Lower leg skin (tissue), 3 donors: ENCODE data around the gene GNAI3.

Source experiments
- CTCF ChIP-seq, 3 donors: fragments of 450-650 bp; IDR thresholded peaks; one replicate each; pipeline ENCODE4 v1.5.1; 2016; ENCODE audit warnings: antibody characterized with exemption in 3 of 3, mild to moderate bottlenecking in 3 of 3, moderate library complexity in 2 of 3
- POLR2A ChIP-seq, 2 donors: fragments of 450-650 bp; IDR thresholded peaks; one replicate each; pipeline ENCODE4 v1.6.1; 2016 to 2017; ENCODE audit warnings: antibody characterized with exemption in 2 of 2, mild to moderate bottlenecking in 1 of 2, moderate library complexity in 1 of 2

DNA sequence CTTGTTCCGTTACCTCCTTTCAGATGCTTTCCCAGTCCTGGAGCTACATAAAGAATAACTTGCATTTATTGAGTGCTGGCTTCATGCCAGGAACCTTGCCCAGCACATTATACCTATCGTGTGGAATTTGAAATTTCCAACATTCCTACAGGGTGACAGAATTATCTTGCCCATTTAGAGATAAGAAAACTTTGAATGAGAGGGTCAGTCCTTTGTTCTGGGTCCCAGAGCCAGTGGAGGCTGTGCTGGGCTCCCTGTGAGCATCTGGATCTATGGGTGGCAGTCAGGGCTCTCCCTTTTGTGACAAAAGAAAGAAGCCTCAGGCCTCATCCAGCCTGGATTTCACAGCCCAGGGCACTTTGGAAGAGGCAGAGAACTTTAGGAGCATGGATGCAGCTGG is 110.7 kb downstream of the GNAI3 start:
- TF ChIP-seq POLR2A (IDR thresholded peaks at IDR 0.05): no peak
- TF ChIP-seq CTCF (IDR thresholded peaks at IDR 0.05): no peak
